NCI-H774 (cell line): ENCODE data around the gene PFDN1.

Experiments
- DNase-seq: peaks from one replicate; lab custom pipeline; 2025; lab: John Stamatoyannopoulos, UW

PFDN1 gene

GRCh38 chr5:140328036-140328764 is 25.3 kb upstream of the PFDN1 start:
- DNase-seq = no peak

- no peak for DNase-seq
These were observed 24.7 kb upstream of the PFDN1 start for GRCh38 chr5:140327589-140327988.

GRCh38 chr5:140325486-140325885 is 22.6 kb upstream of the PFDN1 start:
- no peak for DNase-seq

DNA sequence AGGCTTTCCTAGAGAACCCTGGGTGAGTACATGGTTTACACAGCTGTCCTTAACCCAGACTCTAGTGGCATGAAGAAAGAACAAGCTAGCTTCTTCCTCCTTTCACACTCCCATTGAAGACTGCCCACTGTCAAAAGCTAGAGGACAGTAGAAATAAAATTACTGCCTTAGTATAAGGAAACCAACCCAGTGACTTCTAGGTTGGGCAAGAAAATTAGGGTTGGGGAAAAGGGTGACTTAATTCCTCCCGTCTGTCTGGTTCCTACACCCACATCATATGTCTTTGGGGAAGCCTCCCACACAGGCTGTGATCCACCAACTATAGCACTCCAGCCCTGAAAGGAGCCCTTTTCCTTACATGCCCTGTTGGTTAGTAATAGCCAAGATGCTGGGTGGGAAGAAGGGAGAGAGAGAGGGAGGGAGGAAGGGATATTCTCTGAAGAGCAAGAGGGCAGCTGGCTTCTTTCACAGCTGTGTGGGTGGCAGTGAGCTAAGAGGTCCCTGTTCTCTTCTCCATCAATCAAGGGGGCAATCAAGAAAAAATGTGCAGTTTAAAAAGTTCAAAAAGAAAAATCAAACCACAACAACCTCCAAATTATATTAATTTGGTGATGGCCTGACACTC is 21.8 kb upstream of the PFDN1 start:
- no peak for DNase-seq

DNA sequence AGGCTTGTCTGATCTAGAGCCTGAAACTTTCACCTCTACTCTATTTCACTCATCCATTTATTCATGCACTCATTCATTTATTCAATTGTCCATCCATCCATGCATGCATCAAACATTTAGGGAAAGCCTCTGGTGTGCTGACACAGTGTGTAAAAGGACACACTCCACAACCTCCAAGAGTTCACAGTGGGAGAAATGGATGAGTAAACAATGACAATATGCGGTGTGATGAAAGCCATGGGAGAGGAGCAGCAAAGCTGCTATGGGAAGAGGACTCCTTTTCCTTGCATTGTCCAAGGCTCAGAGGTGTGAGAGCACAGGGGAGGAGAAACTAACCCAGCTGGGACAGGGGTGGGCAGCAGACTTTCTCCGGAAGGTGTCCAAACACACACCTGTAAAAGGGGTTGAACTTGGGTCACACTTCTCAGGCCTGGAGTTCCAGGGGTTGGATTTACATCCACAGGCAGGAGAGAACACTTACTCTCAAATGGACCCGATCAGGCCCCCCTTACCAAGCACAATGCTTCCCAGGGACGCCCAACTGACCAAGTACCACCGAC is 21.2 kb upstream of the PFDN1 start:
- DNase-seq = no peak

DNA sequence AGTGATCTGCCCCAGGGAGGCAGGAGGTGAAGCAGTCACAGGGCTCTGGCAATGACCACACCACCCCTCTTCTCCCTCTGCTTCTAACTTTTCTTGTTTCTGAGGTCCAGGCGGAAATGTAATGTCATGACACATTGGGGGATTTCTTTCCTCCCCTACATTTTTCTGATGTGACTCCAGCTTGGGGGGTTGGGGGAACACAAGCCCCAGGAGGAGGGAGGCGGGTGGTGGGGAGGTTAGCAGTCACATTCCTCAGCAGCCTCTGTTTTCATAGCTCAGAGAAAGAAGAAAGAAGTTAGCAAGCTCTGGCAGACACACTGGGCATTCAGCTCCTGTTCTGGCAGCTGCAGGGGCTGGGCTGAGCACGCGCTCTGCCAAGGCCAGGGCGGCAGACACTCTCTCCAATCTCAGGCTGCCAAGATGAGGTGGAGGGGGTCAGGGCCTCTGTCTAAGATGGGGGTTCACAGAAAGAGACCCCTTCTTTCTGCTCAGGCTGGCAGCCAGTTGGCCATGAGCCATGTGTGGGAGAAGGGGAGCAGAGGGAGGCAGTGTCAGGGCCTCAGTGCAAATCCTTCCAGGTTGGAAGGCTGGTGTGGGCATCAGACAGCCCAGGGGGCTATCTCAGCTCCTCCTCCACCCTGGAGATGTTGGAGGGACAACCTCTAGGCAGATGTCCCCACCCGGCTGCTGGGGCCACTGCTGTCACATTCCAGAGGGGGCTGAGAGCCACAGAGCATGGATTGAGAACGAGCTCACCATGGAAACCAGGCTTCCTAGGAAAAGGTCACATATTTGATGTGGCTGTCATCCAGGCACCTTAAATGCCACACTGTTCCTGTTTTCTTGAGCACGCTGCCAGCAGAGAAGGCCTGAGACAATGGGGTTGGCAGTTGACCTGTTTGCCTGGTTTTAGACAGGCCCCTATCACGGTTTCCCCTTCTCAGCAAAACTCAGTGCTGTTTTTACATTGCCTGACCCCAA is 20.1 kb upstream of the PFDN1 start:
- DNase-seq = peak; percentile 9

DNA sequence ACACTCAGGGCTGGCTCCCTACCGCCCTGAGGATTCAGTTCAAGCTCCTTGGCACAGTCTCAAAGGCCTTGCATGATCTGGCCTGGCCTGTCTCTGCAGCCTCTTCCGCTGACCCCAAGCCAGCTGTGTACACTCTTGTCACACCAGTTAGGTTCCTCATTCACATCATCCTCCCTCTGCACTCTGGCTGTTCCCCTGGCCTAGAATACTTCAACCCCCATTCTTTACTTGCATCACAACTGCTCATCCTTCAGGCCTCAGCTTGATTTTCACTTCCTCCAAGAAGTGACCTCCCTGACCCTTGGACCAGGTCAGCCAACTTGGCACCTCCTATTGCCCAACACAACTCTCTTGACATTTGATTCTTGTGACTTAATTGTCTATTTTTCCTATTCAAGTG is 18.9 kb upstream of the PFDN1 start:
- no peak for DNase-seq

- DNase-seq = no peak
These were observed 16.9 kb upstream of the PFDN1 start for GRCh38 chr5:140319833-140320232.

GRCh38 chr5:140318792-140319191 is 15.9 kb upstream of the PFDN1 start:
- DNase-seq = no peak

- no peak for DNase-seq
These were observed 15.0 kb upstream of the PFDN1 start for GRCh38 chr5:140317859-140318258.

- no peak for DNase-seq
These were observed 9.9 kb upstream of the PFDN1 start for GRCh38 chr5:140312791-140313189.

- DNase-seq = no peak
These were observed 9.3 kb upstream of the PFDN1 start for GRCh38 chr5:140312067-140312790.

- DNase-seq = no peak
These were observed 8.1 kb upstream of the PFDN1 start for GRCh38 chr5:140311011-140311467.

DNA sequence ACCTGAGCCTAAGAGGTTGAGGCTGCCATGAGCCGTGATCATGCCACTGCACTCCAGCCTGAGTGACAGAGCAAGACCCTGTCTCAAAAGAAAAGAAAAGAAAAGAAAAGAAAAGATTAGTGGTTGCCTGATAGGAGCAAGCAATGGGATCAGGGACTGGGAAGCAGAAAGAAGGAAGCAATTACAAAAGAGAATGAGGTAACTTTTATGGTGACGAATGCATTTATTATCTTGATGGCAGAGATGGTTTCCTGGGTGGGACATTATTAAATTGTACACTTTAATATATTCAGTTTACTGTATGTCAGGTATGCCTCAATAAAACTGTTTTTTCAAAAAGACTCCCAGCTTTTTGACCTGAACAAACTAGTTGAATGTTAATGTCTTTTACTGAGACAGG is 7.5 kb upstream of the PFDN1 start:
- DNase-seq = no peak

- no peak for DNase-seq
These were observed 6.9 kb upstream of the PFDN1 start for GRCh38 chr5:140309706-140310249.

- DNase-seq = no peak
These were observed 2.6 kb upstream of the PFDN1 start for GRCh38 chr5:140305471-140305870.

DNA sequence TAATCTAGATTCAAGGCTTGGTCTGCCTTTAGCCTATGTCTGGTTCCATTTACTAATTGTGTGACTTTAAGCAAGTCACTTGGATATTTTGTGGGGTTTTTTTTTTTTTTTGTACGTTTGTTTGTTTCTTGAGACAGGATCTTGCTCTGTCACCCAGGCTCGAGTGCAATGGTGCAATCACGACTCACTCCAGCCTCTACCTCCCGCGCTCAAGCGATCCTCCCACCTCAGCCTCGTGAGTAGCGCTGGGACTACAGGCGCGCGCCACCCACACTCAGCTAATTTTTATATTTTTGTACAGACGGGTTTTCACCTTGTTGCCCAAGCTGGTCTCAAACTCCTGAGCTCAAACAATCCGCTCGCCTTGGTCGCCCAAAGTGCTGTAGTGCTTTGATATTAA is 1.1 kb upstream of the PFDN1 start:
- no peak for DNase-seq

DNA sequence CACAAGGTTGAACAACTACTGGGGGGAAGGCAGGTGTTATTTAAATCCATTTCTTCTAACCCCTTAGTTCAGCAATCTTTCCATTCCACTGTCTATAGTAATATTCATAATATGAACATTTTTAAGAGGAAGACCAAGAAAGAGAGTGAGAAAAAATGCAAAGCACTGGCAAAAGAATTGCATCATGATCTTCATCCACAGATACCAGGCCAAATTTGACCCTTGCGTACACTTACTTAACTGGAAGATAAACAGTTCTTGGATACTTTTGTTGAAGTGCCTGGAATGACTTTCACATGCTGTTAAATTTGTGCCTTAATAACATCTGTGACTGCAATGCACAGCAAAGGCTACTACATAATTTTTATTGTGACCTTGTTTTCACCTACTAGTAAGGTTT is 1.8 kb downstream of the PFDN1 start:
- DNase-seq = no peak

DNA sequence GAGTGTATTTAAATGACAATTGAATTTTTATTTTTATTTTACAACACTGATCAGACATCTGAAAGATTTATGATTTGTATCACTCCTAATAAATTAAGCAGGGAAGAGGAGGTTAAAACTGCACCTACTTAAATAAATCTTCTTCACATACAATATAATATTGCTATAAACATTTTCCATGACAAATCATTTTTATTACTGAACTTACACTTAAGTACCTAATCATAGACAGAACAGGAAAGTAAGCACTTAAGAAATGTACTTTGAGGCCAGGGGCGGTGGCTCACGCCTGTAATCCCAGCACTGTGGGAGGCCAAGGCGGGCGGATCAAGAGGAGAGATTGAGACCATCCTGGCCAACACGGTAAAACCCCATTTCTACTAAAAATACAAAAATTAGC is 3.8 kb downstream of the PFDN1 start:
- DNase-seq = no peak

GRCh38 chr5:140298183-140298601 is 4.7 kb downstream of the PFDN1 start:
- DNase-seq = no peak

DNA sequence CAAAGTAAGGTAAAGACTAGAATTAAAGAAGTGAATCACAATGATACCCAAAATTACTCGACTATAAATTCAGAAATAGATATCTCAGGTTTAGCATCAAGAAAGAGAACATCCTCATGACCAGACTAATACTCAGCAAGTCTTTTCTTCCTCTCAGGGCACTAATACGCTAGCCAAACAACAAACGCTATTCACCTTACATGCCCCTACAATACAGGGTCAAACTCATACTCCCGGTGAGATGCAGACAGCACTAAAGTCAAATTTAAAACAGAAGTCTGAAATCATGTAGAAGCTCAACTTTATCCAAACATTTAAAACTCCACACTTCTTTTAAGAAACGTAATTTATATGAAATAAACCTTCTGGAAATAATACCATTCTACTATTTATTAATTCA is 5.6 kb downstream of the PFDN1 start:
- DNase-seq = no peak
